Activated naive CD8-positive, alpha-beta T cell treated with anti-CD3 and anti-CD28 coated beads for 36 hours (primary cell): Measurements from ENCODE around the gene TNP2. TPM values are rescaled to one million over a fixed set of nuclear protein-coding genes. Genes with fewer than 3 reads are reported as not detected.
"Not testable (repeated sequence)": the region's sequence is repeated elsewhere in the genome, so short reads cannot be mapped to it uniquely, and the experiment has no call there.

Source experiments
- DNase-seq: peaks from one replicate; pipeline ENCODE4 v3.0.0; 2021
- H3K27ac Mint-ChIP-seq: one replicate; pipeline ENCODE4 v1.8.0; 2022; ENCODE audit warnings: mild to moderate bottlenecking, moderate library complexity, mixed read lengths
- H3K27me3 Mint-ChIP-seq: one replicate; pipeline ENCODE4 v1.8.0; 2022; ENCODE audit warnings: mild to moderate bottlenecking, mixed read lengths
- H3K36me3 Mint-ChIP-seq: one replicate; pipeline ENCODE4 v1.8.0; 2021; ENCODE audit warnings: mild to moderate bottlenecking, mixed read lengths
- H3K4me1 Mint-ChIP-seq: one replicate; pipeline ENCODE4 v1.8.0; 2021; ENCODE audit warnings: mixed read lengths
- H3K4me3 Mint-ChIP-seq: one replicate; pipeline ENCODE4 v1.8.0; 2022; ENCODE audit warnings: mild to moderate bottlenecking, moderate library complexity, mixed read lengths
- H3K9me3 Mint-ChIP-seq: one replicate; pipeline ENCODE4 v1.8.0; 2022; ENCODE audit warnings: mixed read lengths
- total RNA-seq, 2 experiments: library from RNA; stranded (reverse); gene quantifications; one replicate each; pipeline ENCODE4 v1.2.3, GENCODE V29; 2021

The TNP2 gene
- total RNA-seq, 2 experiments from 2014 or later = not detected

DNA sequence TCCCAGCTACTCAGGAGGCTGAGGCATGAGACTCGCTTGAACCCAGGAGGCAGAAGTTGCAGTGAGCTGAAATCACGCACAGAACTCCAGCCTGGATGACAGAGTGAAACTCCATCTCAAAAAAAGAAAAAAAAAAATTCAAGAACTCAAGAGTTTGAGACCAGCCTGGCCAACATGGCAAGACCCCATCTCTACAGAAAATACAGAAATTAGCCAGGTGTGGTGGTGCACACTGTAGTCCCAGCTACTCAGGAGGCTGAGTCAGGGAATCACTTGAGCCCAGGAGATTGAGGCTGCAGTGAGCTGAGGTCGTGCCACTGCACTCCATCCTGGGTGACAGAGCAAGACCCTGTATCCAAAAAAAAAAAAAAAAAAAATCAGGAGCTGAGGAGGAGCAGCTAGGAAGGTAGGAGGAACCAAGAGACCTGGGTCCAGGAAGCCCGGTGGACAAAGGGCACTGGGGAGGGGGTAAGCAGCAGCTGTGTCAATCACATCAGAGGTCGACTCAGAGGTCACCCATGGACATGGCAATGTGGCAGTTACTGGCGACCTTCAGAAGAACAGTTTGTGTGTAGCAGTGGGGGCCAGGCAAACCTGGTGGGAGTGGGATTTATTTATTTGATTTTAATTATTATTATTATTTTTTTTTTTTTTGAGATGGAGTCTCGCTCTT is 23.1 kb upstream of the TNP2 start:
- no peak for DNase-seq
- Mint-ChIP-seq H3K4me3 (no peak overlapping the region), H3K9me3 (no peaks in the 10 kb centered on the region), H3K27me3 (peaks cover 11% of the 10 kb centered on the region), H3K36me3 (no peaks in the 10 kb centered on the region), H3K4me1 (peaks cover 22% of the 10 kb centered on the region), H3K27ac (no peak overlapping the region)

GRCh38 chr16:11291091-11291703 is 22.1 kb upstream of the TNP2 start:
- Mint-ChIP-seq H3K9me3 (no peaks in the 10 kb centered on the region), H3K36me3 (no peaks in the 10 kb centered on the region), H3K27ac (no peak overlapping the region), H3K4me1 (peaks cover 19% of the 10 kb centered on the region), H3K27me3 (peaks cover 11% of the 10 kb centered on the region), H3K4me3 (no peak overlapping the region)
- DNase-seq = no peak

- Mint-ChIP-seq H3K9me3 (no peaks in the 10 kb centered on the region), H3K36me3 (no peaks in the 10 kb centered on the region), H3K4me1 (peaks cover 27% of the 10 kb centered on the region), H3K4me3 (no peak overlapping the region), H3K27me3 (peaks cover 11% of the 10 kb centered on the region), H3K27ac (no peak overlapping the region)
- no peak for DNase-seq
These were observed 21.2 kb upstream of the TNP2 start for GRCh38 chr16:11290102-11290893.

- peaks cover 25% of the 10 kb centered on the region for H3K4me1 Mint-ChIP-seq
- H3K36me3 Mint-ChIP-seq, H3K9me3 Mint-ChIP-seq: not testable (repeated sequence)
These were observed 20.6 kb upstream of the TNP2 start for GRCh38 chr16:11289696-11290095.

DNA sequence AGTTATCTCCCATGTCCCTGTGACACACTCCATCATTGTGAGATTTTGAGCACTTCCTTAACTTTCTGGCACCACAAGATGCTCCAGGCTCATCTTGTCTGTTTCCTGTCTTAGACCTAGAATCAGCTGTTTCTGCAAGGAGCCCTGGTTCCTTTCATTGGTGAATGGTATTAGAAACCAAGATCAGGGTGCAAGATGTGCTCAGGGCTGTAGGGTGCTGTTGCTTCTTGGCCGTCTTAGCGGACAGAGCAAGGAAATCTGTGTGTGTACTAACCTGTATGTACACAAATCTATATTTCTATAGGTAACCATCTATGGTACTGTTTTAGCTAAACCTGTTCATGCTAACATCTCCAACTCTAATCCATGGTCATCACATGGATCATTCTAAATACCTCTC is 20.1 kb upstream of the TNP2 start:
- H3K27ac Mint-ChIP-seq = no peak overlapping the region
- no peaks in the 10 kb centered on the region for H3K36me3 Mint-ChIP-seq
- peaks cover 11% of the 10 kb centered on the region for H3K27me3 Mint-ChIP-seq
- DNase-seq = no peak
- H3K4me1 Mint-ChIP-seq = peaks cover 25% of the 10 kb centered on the region
- no peaks in the 10 kb centered on the region for H3K9me3 Mint-ChIP-seq
- no peak overlapping the region for H3K4me3 Mint-ChIP-seq

More at GRCh38 chr16:11289696-11290095, 20.6 kb upstream of the TNP2 start:
- H3K4me3 Mint-ChIP-seq, H3K27ac Mint-ChIP-seq, DNase-seq: not testable (repeated sequence)
- peaks cover 11% of the 10 kb centered on the region for H3K27me3 Mint-ChIP-seq

DNA sequence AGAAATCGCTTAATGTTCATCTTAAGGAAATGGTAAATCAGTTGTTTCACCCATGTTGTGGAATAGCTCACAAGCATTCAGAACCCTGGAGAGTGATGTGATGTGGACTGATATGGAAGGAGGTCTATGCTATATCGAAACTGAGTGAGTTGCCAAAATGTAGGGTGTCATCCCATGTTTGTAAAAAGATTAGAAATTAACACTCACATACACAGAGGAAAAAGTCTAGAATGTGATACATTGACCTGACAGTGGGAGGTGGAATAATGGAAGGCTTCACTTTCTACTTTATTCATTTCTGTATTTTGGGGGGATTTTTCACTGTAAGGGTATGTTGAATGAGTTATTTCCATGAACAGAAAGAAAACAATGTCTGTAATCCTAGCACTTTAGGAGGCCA is 16.7 kb upstream of the TNP2 start:
- no peaks in the 10 kb centered on the region for H3K27me3 Mint-ChIP-seq
- H3K36me3 Mint-ChIP-seq = no peaks in the 10 kb centered on the region
- no peak overlapping the region for H3K4me3 Mint-ChIP-seq
- H3K27ac Mint-ChIP-seq = peak overlapping the region; percentile 25
- no peak for DNase-seq
- no peaks in the 10 kb centered on the region for H3K9me3 Mint-ChIP-seq
- peaks cover 23% of the 10 kb centered on the region for H3K4me1 Mint-ChIP-seq

- Mint-ChIP-seq H3K27ac (no peak overlapping the region), H3K4me1 (peaks cover 27% of the 10 kb centered on the region), H3K27me3 (no peaks in the 10 kb centered on the region), H3K4me3 (no peak overlapping the region), H3K36me3 (no peaks in the 10 kb centered on the region), H3K9me3 (no peaks in the 10 kb centered on the region)
- DNase-seq = no peak
These were observed 14.7 kb upstream of the TNP2 start for GRCh38 chr16:11283820-11284248.

DNA sequence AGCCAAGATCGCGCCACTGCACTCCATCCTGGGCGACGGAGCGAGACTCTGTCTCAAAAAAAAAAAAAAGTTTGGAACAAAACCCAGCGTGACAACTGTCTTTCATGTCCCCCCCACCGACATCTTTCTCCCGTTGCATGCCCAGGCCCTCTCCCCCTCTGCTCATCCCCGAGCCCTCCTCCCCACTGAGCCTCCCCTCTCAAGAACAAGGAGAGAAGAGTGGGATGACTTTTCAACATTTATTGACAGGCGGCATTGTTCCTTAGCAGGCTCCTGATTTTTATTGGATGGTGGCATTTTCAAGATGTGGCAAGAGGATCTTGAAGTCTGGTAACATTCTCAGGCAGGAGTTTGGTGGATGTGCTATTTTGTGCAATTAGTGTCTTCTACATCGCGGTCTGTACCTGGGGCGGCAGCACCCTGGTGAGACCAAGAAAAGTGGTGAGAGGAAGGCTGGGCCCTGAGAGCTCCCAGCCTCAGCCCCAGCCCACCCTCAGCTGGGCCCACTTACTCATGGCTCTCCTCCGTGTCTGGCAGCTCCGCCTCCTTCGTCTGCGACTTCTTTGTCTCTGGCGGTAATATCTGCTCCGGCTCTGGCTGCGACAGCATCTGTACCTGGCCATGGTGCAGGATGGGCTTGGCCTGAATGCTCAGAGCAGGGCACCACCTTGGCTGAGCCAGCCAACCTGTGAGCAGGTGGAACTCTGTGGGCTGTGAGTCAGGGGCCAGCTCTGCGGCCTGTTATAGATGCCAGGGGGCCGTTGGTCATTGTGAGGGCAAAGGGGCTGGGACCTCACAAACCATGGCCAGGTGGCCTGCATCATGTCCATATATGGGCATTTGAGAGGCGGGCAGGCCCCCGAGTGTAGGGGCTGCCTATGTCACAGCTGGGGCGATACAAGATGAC is 11.7 kb upstream of the TNP2 start, which contains the start of gene PRM1:
TSS of gene PRM1 (minus strand) at position 715 of the 907 bp plus-strand sequence. CDS start at position 623, 92 bp downstream.
- Mint-ChIP-seq H3K9me3 (no peaks in the 10 kb centered on the region), H3K27ac (no peak within 1 kb of the TSS), H3K27me3 (no peaks in the 10 kb centered on the region), H3K4me1 (peaks cover 14% of the 10 kb centered on the region), H3K4me3 (no peak within 1 kb of the TSS), H3K36me3 (no peaks in the 10 kb centered on the region)
- DNase-seq = no peak

- Mint-ChIP-seq H3K27ac (peak overlapping the region; percentile 36), H3K36me3 (no peaks in the 10 kb centered on the region), H3K9me3 (no peaks in the 10 kb centered on the region), H3K4me1 (peaks cover 7% of the 10 kb centered on the region), H3K27me3 (no peaks in the 10 kb centered on the region), H3K4me3 (no peak overlapping the region)
- no peak for DNase-seq
These were observed 9.8 kb upstream of the TNP2 start for GRCh38 chr16:11278681-11279628.

DNA sequence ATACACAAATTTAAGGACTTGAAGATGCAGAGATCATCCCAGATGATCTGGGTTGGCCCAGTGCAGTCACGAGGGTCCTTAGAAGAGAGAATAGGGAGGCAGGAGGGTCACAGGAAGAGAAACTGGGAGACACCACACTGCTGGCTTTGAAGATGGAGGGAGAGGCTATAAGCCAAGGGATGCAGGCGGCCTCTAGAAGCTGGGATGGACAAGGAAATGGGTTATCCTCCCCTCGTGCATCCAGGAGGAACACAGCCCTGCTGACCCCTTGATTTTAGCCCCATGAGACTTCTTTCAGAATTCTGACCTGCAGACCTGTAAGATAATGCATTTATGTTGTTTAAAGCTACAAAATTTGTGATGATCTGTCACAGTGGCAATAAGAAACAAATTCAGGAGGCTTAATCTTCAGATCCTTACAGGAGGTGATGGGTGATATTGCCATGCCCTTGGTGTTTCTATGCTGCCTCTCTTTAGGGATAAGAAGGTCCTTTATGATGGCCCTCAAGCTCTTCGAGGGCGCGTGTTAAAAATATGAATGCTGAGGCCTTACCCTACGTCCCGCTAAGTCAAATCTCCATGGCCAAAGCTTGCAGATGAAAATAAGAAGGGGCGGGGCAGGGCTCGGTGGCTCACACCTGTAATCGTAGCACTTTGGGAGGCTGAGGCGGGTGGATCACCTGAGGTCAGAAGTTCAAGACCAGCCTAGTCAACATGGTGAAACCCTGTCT is 8.6 kb upstream of the TNP2 start:
- H3K36me3 Mint-ChIP-seq = no peaks in the 10 kb centered on the region
- no peaks in the 10 kb centered on the region for H3K27me3 Mint-ChIP-seq
- H3K9me3 Mint-ChIP-seq = no peaks in the 10 kb centered on the region
- no peak overlapping the region for H3K4me3 Mint-ChIP-seq
- H3K4me1 Mint-ChIP-seq = peaks cover 7% of the 10 kb centered on the region
- H3K27ac Mint-ChIP-seq = no peak overlapping the region
- DNase-seq = no peak

DNA sequence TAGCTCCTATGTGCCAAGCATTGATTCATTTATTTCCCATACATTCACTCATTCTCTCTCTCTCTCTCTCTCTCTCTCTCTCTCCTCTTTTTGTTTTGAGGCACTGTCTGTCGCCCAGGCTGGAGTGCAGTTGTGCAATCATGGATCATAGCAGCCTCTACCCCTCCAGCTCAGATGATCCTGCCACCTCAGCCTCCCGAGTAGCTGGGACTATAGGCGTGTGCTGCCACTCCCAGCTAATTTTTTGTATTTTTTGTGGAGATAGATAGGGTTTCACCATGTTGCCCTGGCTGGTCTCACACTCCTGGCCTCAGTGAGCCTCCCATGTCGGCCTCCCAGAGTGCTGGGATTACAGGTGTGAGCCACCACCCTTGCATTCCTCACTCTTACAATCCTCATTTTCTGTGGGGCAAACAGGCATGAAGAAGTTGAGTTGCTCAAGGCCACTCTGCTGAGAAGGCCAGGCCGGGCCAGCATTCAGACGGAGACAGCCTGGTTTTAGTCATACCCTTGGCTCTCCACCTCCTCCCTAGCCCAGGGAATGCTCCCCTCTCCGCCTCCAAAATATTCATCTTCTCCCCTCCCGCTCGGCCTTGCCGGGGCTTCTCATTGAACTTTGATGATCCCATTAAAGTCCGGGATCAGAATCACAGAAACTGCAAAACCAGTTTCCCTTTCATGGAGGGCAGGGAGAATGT is 7.9 kb upstream of the TNP2 start:
- Mint-ChIP-seq H3K4me1 (peaks cover 4% of the 10 kb centered on the region), H3K36me3 (no peaks in the 10 kb centered on the region), H3K9me3 (no peaks in the 10 kb centered on the region), H3K4me3 (no peak overlapping the region), H3K27ac (no peak overlapping the region), H3K27me3 (no peaks in the 10 kb centered on the region)
- DNase-seq = no peak

GRCh38 chr16:11276143-11276895 is 7.2 kb upstream of the TNP2 start, which contains the start of gene PRM2:
Gene PRM2 (minus strand): TSS chr16:11276480. CDS start chr16:11276370, 110 bp downstream.
- no peaks in the 10 kb centered on the region for H3K27me3 Mint-ChIP-seq
- H3K27ac Mint-ChIP-seq = no peak within 1 kb of the TSS
- no peak within 1 kb of the TSS for H3K4me3 Mint-ChIP-seq
- H3K4me1 Mint-ChIP-seq = peaks cover 3% of the 10 kb centered on the region
- no peaks in the 10 kb centered on the region for H3K36me3 Mint-ChIP-seq
- H3K9me3 Mint-ChIP-seq = no peaks in the 10 kb centered on the region
- DNase-seq = no peak
